SK-N-SH (cell line): ENCODE data around the gene KLHL22. TPM values are rescaled to one million over a fixed set of nuclear protein-coding genes. Genes with fewer than 3 reads are reported as not detected.

Experiments
- CTCF ChIA-PET: fragments of 300-600, 350-600 bp; formaldehyde crosslinking; extraction: SDS; loops from one replicate; lab custom pipeline; 2021; lab: Yijun Ruan, JAX
- POLR2A ChIA-PET: fragments of 350-600 bp; sonication (Branson Sonifier 250); formaldehyde crosslinking; extraction: SDS; loops from one replicate; lab custom pipeline; 2020; ENCODE audit warnings: antibody characterized with exemption, inconsistent platforms; lab: Yijun Ruan, JAX
- DNase-seq: peaks from one replicate; pipeline ENCODE4 v3.0.0; 2012
- H2AFZ ChIP-seq: fragments of 200-600 bp; sonication (generic); 2 replicates; pipeline ENCODE4 v1.8.1; 2016; ENCODE audit warnings: antibody characterized with exemption, mild to moderate bottlenecking, low read depth
- H3F3A ChIP-seq: fragments of 200-600 bp; sonication (generic); replicated peaks from 2 replicates; pipeline ENCODE3; 2016; ENCODE audit warnings: antibody characterized with exemption, mild to moderate bottlenecking; ENCODE audit not compliant: insufficient read depth
- H3K27ac ChIP-seq, 2 experiments: fragments of 200-500 bp in 1 of 2; fragments of 200-600 bp in 1 of 2; sonication (Bioruptor generic) in 1 of 2; sonication (generic), shearing (Covaris generic) in 1 of 2; 2 replicates each; pipeline versions ENCODE4 v1.5.1 to v1.6.1; 2014 to 2016; ENCODE audit warnings: low read depth in 2 of 2, inconsistent platforms in 1 of 2, low read length in 1 of 2, mild to moderate bottlenecking in 1 of 2, mixed read lengths in 1 of 2
- H3K27me3 ChIP-seq: fragments of 200-600 bp; sonication (generic), shearing (Covaris generic); 2 replicates; pipeline ENCODE4 v1.6.1; 2016; ENCODE audit warnings: mixed run types; ENCODE audit not compliant: insufficient read depth
- H3K36me3 ChIP-seq, 2 experiments: fragments of 200-500 bp in 1 of 2; fragments of 200-600 bp in 1 of 2; sonication (Bioruptor generic) in 1 of 2; sonication (generic) in 1 of 2; replicated peaks in 1 of 2; 2 replicates each; pipeline versions ENCODE3 to v1.5.1; 2014 to 2016; ENCODE audit warnings: low read length in 1 of 2, mild to moderate bottlenecking in 1 of 2; ENCODE audit not compliant: insufficient read depth in 2 of 2, control insufficient read depth in 1 of 2
- H3K4me1 ChIP-seq, 2 experiments: fragments of 200-500 bp in 1 of 2; fragments of 200-600 bp in 1 of 2; sonication (Bioruptor generic) in 1 of 2; sonication (generic), shearing (Covaris generic) in 1 of 2; 2 replicates each; pipeline versions ENCODE4 v1.5.1 to v1.6.1; 2014 to 2016; ENCODE audit warnings: low read depth in 1 of 2, low read length in 1 of 2, mixed run types in 1 of 2; ENCODE audit not compliant: insufficient read depth in 2 of 2, control insufficient read depth in 1 of 2
- H3K4me2 ChIP-seq: fragments of 200-600 bp; sonication (generic), shearing (Covaris generic); 2 replicates; pipeline ENCODE4 v1.6.1; 2017; ENCODE audit warnings: mixed run types
- H3K4me3 ChIP-seq, 2 experiments: fragments of 200-500 bp in 1 of 2; fragments of 200-600 bp in 1 of 2; sonication (Bioruptor generic) in 1 of 2; sonication (generic), shearing (Covaris generic) in 1 of 2; 2 replicates each; pipeline versions ENCODE4 v1.5.1 to v1.8.1; 2014 to 2016; ENCODE audit warnings: low read depth in 2 of 2, inconsistent platforms in 1 of 2, low read length in 1 of 2, mild to moderate bottlenecking in 1 of 2, mixed read lengths in 1 of 2, moderate library complexity in 1 of 2
- H3K79me2 ChIP-seq: fragments of 200-600 bp; sonication (generic); 2 replicates; pipeline ENCODE4 v1.8.1; 2017; ENCODE audit warnings: mild to moderate bottlenecking; ENCODE audit not compliant: insufficient read depth
- H3K9ac ChIP-seq: fragments of 200-600 bp; sonication (generic); 2 replicates; pipeline ENCODE4 v1.6.1; 2017; ENCODE audit warnings: mixed run types
- H3K9me2 ChIP-seq: fragments of 200-600 bp; sonication (generic); 2 replicates; pipeline ENCODE4 v1.6.1; 2017; ENCODE audit warnings: mixed run types
- H3K9me3 ChIP-seq: fragments of 200-600 bp; sonication (generic); 2 replicates; pipeline ENCODE4 v1.6.1; 2017; ENCODE audit warnings: mixed run types, mild to moderate bottlenecking, moderate library complexity
- H4K20me1 ChIP-seq: fragments of 200-600 bp; sonication (generic); 2 replicates; pipeline ENCODE4 v1.6.1; 2017; ENCODE audit warnings: mild to moderate bottlenecking, mixed run types; ENCODE audit not compliant: insufficient read depth
- ELF1 ChIP-seq: IDR thresholded peaks from 2 replicates; pipeline ENCODE4 v1.4.0; 2012
- EZH2phosphoT487 ChIP-seq: fragments of 200-600 bp; sonication (generic); IDR thresholded peaks from 2 replicates; pipeline ENCODE4 v1.6.1; 2017; ENCODE audit warnings: low read depth, mixed run types, mild to moderate bottlenecking, antibody characterized with exemption, moderate library complexity, borderline replicate concordance
- FOXM1 ChIP-seq: IDR thresholded peaks from 2 replicates; pipeline ENCODE4 v1.4.0; 2012; ENCODE audit warnings: low read depth, mild to moderate bottlenecking
- GABPA ChIP-seq: IDR thresholded peaks from 2 replicates; pipeline ENCODE4 v1.4.0; 2012; ENCODE audit warnings: low read depth, mild to moderate bottlenecking
- GATA2 ChIP-seq: sonication (generic); formaldehyde crosslinking; IDR thresholded peaks from 2 replicates; pipeline ENCODE4 v1.5.0; 2020; ENCODE audit warnings: mild to moderate bottlenecking, missing genetic modification reagents
- MEF2A ChIP-seq: IDR thresholded peaks from 2 replicates; pipeline ENCODE4 v1.4.0; 2012; ENCODE audit warnings: low read depth, borderline replicate concordance
- MXI1 ChIP-seq: IDR thresholded peaks from 2 replicates; pipeline ENCODE4 v1.6.1; 2012; ENCODE audit warnings: mild to moderate bottlenecking, low read depth, low read length, improper control_type of control experiment
- NFIC ChIP-seq: IDR thresholded peaks from 2 replicates; pipeline ENCODE4 v1.4.0; 2012; ENCODE audit warnings: borderline replicate concordance
- RFX5 ChIP-seq: IDR thresholded peaks from 2 replicates; pipeline ENCODE4 v1.6.1; 2012; ENCODE audit warnings: mild to moderate bottlenecking, improper control_type of control experiment, low read length
- TCF12 ChIP-seq: IDR thresholded peaks from 2 replicates; pipeline ENCODE4 v1.4.0; 2012
- TEAD4 ChIP-seq: IDR thresholded peaks from 2 replicates; pipeline ENCODE4 v1.4.0; 2012; ENCODE audit warnings: mild to moderate bottlenecking, borderline replicate concordance; ENCODE audit not compliant: insufficient read depth
- USF2 ChIP-seq: fragments of 150-350 bp; IDR thresholded peaks from 2 replicates; pipeline ENCODE4 v1.6.1; 2017; ENCODE audit warnings: antibody characterized with exemption, low read length, low read depth, borderline replicate concordance
- YY1 ChIP-seq: IDR thresholded peaks from 2 replicates; pipeline ENCODE4 v1.4.0; 2012; ENCODE audit warnings: low read depth, mild to moderate bottlenecking
- WGBS: methylation state at CpG from one replicate; pipeline ENCODE4 v1.1.6; 2017; ENCODE audit warnings: low lambda C conversion rate; 5-methylcytosine and 5-hydroxymethylcytosine counted together
- polyA plus RNA-seq, 3 experiments: library from polyadenylated mRNA; depleted of rRNA; stranded (reverse); fragments of >200 nt; gene quantifications; 2 replicates each; pipeline ENCODE4 v1.2.3, GENCODE V29; 2012
- TF ChIP-seq, protein P1 (sequence below): fragments of 200-600 bp; sonication (generic); IDR thresholded peaks from 2 replicates; pipeline ENCODE4 v1.6.1; 2017; ENCODE audit warnings: antibody characterized with exemption, mild to moderate bottlenecking, moderate library complexity
- TF ChIP-seq, protein P2 (sequence below): IDR thresholded peaks from 2 replicates; pipeline ENCODE4 v1.4.0; 2012; ENCODE audit warnings: low read depth, borderline replicate concordance
- TF ChIP-seq, protein P3 (sequence below): IDR thresholded peaks from 2 replicates; pipeline ENCODE4 v1.4.0; 2012; ENCODE audit warnings: low read depth
- TF ChIP-seq, protein P4 (sequence below): IDR thresholded peaks from 2 replicates; pipeline ENCODE4 v1.4.0; 2012; ENCODE audit warnings: low read depth, borderline replicate concordance
- TF ChIP-seq, protein P5 (sequence below): IDR thresholded peaks from 2 replicates; pipeline ENCODE4; 2012

KLHL22 gene
- polyA plus RNA-seq, 1 of the 3 experiments (the other 2 are of a cell fraction): 26.5 TPM

GRCh38 chr22:20528405-20528978 lies 32.9 kb upstream of the KLHL22 start:
- H3K79me2 ChIP-seq: peaks cover 79% of the 10 kb centered on the region
- POLR2A ChIA-PET: no interaction called here
- TF ChIP-seq, protein P1, sequence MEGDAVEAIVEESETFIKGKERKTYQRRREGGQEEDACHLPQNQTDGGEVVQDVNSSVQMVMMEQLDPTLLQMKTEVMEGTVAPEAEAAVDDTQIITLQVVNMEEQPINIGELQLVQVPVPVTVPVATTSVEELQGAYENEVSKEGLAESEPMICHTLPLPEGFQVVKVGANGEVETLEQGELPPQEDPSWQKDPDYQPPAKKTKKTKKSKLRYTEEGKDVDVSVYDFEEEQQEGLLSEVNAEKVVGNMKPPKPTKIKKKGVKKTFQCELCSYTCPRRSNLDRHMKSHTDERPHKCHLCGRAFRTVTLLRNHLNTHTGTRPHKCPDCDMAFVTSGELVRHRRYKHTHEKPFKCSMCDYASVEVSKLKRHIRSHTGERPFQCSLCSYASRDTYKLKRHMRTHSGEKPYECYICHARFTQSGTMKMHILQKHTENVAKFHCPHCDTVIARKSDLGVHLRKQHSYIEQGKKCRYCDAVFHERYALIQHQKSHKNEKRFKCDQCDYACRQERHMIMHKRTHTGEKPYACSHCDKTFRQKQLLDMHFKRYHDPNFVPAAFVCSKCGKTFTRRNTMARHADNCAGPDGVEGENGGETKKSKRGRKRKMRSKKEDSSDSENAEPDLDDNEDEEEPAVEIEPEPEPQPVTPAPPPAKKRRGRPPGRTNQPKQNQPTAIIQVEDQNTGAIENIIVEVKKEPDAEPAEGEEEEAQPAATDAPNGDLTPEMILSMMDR: no peak
- TF ChIP-seq MXI1 (no peak), TEAD4 (no peak), YY1 (no peak), FOXM1 (no peak), MEF2A (no peak), USF2 (no peak), GABPA (no peak), GATA2 (no peak), TCF12 (no peak), NFIC (no peak), EZH2phosphoT487 (no peak), RFX5 (no peak), ELF1 (no peak)
- TF ChIP-seq, protein P2, sequence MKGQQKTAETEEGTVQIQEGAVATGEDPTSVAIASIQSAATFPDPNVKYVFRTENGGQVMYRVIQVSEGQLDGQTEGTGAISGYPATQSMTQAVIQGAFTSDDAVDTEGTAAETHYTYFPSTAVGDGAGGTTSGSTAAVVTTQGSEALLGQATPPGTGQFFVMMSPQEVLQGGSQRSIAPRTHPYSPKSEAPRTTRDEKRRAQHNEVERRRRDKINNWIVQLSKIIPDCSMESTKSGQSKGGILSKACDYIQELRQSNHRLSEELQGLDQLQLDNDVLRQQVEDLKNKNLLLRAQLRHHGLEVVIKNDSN: no peak
- TF ChIP-seq, protein P3, sequence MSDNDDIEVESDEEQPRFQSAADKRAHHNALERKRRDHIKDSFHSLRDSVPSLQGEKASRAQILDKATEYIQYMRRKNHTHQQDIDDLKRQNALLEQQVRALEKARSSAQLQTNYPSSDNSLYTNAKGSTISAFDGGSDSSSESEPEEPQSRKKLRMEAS: no peak
- TF ChIP-seq, protein P4, sequence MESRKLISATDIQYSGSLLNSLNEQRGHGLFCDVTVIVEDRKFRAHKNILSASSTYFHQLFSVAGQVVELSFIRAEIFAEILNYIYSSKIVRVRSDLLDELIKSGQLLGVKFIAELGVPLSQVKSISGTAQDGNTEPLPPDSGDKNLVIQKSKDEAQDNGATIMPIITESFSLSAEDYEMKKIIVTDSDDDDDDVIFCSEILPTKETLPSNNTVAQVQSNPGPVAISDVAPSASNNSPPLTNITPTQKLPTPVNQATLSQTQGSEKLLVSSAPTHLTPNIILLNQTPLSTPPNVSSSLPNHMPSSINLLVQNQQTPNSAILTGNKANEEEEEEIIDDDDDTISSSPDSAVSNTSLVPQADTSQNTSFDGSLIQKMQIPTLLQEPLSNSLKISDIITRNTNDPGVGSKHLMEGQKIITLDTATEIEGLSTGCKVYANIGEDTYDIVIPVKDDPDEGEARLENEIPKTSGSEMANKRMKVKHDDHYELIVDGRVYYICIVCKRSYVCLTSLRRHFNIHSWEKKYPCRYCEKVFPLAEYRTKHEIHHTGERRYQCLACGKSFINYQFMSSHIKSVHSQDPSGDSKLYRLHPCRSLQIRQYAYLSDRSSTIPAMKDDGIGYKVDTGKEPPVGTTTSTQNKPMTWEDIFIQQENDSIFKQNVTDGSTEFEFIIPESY: no peak
- TF ChIP-seq, protein P5, sequence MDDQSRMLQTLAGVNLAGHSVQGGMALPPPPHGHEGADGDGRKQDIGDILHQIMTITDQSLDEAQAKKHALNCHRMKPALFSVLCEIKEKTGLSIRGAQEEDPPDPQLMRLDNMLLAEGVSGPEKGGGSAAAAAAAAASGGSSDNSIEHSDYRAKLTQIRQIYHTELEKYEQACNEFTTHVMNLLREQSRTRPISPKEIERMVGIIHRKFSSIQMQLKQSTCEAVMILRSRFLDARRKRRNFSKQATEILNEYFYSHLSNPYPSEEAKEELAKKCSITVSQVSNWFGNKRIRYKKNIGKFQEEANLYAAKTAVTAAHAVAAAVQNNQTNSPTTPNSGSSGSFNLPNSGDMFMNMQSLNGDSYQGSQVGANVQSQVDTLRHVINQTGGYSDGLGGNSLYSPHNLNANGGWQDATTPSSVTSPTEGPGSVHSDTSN: no peak
- peaks cover 82% of the 10 kb centered on the region for H3F3A ChIP-seq
- CTCF ChIA-PET: interaction anchor here (1.4 kb wide), 1 partner anchor 36 kb away, joined by 3 read pairs; no protein-coding TSS in a partner anchor
- no peak overlapping the region for H3K4me2 ChIP-seq
- no peaks in the 10 kb centered on the region for H3K9me3 ChIP-seq
- DNase-seq: no peak
- no peak overlapping the region for H2AFZ ChIP-seq
- H4K20me1 ChIP-seq: peaks cover 28% of the 10 kb centered on the region
- H3K27me3 ChIP-seq: no peaks in the 10 kb centered on the region
- no peak overlapping the region for H3K9ac ChIP-seq
- H3K9me2 ChIP-seq: no peaks in the 10 kb centered on the region
- whole genome bisulfite sequencing: 98% methylated on average over 7 of the region's 7 CpGs
- H3K27ac ChIP-seq: peak overlapping the region; percentile 18 to 95; a peak in 3 of 4 replicates
- peaks cover 51 to 58% of the 10 kb centered on the region in 2 experiments for H3K4me1 ChIP-seq
- H3K4me3 ChIP-seq: no peak overlapping the region
- H3K36me3 ChIP-seq: peaks cover 9 to 13% of the 10 kb centered on the region in 2 experiments
